ENCODE data around the gene GNAO1. TPM values are rescaled to one million over a fixed set of nuclear protein-coding genes. Genes with fewer than 3 reads are reported as not detected.

Gene GNAO1
- total RNA-seq, 1 experiment from 2014 or later: 5.8 TPM

DNA sequence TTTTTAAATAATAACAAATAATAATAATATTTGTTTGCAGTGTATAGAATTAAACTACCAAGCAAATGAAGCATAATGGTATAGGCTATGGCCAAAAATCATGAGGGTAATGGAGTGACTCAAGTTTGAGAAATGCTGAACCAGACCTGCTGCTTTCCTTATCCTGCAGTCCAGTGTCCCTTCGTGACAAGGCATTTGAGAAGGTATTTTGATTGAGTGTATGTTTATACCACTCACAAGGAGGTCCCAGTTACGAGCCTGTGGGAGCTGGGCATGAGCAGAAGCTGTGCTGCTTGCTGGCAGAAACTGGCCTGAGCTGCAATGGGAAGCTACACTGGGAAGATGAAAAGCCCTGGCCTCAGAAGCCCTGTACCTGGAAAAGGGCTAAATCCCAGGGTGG, 50.3 kb downstream of the GNAO1 start:
- peak; percentile 74 for DNase-seq (ENCODE audit: low read depth)

DNA sequence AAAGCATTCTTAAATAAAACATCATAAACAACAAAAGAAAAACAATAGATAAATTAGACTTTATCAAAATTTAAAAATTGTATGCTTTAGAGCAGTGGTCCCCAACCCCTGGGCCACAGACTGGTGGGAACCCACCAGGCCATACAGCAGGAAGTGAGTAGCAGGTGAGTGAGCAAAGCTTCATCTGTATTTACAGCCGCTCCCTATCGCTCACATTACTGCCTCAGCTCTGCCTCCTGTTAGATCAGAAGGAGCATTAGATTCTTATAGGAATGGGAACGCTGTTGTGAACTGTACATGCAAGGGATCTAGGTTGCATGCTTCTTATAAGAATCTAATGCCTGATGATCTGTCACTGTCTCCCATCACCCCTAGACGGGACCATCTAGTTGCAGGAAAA, 51.5 kb downstream of the GNAO1 start:
- no peak for DNase-seq (ENCODE audit: low read depth)

DNA sequence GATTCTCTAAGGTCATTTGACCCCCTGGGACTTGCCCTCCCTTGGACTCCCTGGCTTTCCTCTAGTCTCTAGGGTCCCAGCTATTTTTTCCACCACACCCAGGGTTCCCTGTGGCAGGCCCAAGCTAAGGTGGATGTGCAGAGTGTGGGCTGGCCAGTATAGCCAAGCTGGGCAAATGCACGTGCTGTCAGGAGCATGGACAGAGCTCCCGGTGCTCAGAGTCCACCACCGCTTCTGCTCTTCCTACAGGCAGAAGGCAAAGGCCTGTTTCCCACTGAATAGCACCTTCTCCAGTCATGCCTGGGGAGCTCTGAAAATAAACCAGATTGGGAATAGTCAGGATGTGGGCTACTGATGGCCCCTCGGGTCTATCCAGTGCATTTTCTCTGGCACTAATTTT, 53.3 kb downstream of the GNAO1 start:
- no peak for DNase-seq (ENCODE audit: low read depth)

DNA sequence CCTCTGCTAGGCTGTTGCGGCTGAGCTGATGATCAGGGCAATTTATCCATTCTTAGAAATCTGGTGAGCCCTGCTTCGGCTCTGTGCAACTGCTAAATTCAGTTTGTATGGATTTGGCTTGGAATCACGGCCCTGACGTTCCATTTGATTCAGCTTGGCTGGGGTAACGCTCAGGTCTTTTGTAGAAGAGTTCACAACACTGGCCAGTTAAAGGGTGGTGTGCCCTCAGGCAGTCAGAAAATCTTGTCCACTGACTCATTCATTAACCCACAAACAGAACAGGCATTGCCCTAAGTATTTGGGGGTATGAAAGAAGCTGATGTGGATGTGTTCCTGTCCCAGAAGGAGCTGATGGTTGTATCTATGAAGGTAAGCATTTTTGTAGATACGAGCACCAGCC, 53.9 kb downstream of the GNAO1 start:
- peak; percentile 78 for DNase-seq (ENCODE audit: low read depth)

DNA sequence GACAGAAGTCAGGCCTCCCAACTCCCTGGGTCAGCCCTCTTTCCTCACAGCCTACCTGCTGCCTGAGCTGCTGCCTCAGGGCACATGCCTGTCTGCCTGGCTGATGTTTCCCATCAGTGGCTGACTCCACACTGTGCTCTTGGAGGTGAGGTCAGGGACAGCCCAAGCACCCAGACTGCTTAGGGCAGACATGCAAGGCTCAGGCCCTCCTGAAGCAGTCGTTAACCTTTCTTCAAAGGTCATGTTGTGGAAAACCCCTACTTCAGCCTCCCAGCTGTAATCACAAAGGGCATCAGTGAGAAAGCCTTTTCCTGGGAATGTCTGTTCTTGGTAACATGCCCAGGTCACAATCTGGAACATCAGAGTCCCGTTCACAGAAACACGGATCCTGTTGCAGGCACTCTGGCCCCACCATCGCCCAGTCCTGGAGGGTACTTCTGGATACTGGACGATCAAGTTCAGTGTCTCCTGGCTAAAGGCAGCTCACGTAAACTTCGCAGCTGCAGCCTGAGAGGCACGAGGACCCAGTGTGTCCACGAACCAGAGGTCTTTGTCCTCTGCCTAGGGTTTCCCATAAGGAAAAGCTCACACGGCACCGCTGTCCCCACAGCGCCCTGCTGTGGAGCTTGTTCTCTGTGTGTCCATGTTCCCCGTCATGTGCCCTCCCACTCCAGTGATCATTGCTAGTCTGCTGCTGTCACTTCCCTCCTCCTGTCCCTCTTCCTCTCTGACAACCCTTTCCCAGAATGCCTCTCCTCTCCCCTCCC, 54.9 kb downstream of the GNAO1 start:
- DNase-seq (ENCODE audit: low read depth): peak; percentile 88

DNA sequence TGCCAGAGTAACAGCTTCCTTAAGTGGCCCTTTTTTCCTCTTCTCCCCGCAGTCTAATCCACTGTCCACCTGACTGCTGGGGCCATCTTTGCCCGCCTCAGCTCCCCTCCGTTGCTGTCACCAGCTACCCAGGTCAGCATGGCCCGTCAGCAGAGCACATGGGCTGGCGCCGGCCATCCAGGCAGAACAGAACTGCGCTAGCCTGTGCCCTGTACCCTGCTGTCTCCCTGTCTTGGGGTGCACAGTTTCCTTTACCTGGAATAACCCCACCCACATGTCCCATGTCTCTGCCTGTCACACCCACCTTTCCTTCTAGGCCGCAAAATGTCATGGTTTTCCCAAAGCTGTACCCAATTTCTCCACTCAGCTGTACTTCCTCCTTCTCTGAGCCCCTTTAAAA, 55.7 kb downstream of the GNAO1 start:
- no peak for DNase-seq (ENCODE audit: low read depth)

DNA sequence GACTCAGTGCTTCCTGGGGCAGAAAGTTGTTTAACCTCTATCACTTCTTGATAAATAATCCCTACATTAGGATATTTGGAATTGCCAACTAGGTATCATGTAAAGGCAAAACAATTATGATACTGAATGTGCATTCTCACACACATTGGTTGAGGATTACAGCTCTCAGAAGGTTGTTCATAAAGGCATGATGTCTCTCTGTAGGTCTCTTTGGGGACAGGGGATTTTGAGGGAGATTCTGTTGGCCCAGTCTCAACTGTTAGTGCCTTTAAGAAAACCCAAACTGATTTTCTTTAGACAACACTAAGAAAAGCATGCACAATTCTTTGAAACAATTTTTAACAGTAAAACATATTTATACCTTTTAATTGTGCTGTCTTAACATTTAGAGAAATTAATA, 56.5 kb downstream of the GNAO1 start:
- DNase-seq (ENCODE audit: low read depth): no peak

DNA sequence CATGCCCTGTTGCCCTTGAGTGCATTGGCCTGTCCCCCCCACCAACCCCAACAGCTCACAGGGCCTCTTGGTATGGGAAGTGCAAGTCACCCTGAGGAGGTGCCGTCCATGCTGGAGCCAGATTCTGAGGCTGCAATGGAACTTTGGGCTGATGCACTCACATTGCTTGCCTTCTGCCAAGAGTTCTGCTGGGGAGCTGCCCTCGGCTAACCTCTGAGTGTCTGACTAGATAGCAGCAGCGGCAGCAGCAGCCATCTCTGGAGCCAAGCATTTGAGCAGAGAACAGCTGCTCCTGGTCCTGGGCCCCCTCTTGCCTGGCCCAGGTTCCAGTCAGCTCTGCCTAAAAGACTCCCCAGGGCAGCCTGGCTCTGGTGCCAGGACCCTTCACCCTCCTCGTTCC, 61.5 kb downstream of the GNAO1 start:
- DNase-seq (ENCODE audit: low read depth): no peak

DNA sequence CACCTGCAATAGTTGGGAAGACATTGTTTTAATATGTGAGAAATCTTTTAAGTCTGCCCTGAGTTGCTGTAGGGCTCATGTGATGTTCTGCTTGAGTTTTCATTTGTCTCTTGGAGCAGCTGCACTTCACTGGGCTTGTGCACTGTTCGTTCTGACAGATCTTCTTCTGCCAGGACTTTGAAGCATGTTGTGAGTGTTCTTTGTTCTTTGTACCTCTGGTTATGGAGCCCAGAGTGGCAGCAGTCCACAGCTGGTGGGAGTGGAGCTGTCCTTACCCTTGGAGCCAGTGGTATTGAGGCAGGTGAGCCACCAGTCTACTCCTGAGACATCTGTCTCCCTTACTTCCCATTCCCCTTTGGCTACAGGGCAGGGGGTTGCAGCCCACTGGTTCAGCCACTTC, 64.6 kb downstream of the GNAO1 start:
- no peak for DNase-seq (ENCODE audit: low read depth)

DNA sequence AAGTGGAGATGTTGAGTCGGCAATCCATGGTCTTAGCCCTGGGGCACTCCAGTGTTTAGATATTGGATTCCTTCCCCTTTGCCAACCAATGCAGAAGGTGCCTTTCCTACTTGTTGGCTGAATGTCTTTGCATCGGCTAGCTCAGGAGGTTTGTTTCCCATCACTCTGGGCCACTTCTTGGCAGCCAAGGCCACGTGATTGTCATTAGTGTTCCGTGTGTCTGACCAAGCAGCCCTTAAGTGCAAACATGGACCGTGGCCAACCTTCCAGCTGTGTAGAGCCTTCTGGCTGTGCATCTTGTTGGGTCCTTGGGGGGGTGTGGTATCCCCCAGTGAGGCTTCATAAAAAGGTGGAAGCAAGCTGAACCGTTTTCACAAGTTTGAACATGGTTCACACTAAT, 66.0 kb downstream of the GNAO1 start:
- peak; percentile 30 for DNase-seq (ENCODE audit: low read depth)

DNA sequence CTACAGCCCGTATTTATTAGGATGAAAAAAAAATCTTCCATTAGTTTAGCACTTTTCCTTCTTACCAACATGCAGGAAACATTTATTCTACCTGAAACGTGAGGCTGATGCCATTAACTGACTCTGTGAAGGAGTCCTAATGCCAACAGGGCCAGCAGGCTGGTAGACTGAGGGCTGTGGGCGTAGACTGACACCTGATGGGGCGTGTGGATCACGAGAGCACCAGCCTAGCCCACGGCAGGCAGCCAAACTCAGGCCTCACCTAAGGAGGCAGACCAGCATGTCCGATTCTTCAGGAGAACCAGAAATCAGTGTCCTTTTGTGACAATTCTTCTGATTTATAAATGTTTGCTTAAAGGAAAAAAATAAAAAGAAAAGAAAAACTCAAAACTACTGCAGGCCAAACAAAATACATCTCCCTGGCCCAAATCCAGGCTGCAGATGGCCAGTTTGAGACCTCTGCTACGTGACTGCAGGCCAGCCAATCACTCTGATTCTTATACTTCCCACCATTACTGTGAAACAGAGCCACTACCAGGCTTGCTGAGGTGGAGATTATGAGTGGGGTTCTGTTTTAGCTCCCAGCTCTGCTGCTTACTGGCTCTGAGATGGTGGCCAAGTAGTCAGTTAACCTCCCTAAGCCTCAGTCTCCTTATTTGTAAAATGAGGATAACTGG, 66.5 kb downstream of the GNAO1 start:
- no peak for DNase-seq (ENCODE audit: low read depth)

DNA sequence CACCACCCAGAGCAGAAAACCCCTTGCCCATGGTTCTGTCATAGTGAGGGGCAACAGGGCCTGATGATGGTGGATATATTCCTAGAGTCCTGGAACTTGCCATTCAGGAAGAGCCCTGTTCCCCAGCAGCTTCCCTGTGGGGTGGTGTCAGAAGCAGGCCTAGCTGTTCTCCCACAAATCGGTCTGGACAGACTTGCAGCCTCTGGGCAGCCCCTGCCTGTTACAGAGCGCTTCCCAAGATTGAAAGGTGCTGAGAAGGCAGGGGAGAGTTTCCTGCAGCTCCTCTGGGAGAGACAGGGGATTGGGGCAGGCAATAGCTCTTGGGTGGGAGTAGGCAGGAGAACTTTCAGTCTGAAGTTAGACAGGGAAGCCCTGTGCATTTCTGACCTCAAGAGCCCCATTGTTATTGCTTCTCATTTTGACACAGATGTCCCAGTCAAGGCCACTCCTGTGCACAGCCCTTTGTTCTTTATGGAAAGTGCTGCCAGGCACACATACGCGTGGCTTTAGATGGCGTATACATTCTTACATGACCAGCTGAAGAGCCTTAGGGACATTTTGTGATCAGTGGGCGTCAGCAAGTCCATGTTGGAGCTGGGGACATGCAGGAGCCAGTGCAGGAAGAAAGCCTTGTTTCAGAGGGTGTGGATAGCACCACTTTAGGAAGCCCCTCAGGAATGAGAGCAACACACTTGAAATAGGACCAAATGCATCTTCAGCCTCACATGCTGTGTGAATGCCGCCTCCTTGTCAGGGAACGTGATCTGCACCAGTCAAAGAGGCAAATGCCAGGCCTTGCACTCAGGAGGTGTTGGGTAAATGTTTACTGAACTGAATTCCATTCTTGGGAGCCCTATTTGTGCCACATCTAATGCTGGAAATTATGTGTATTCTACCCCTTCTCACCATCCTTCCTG, 67.5 kb downstream of the GNAO1 start:
- no peak for DNase-seq (ENCODE audit: low read depth)

DNA sequence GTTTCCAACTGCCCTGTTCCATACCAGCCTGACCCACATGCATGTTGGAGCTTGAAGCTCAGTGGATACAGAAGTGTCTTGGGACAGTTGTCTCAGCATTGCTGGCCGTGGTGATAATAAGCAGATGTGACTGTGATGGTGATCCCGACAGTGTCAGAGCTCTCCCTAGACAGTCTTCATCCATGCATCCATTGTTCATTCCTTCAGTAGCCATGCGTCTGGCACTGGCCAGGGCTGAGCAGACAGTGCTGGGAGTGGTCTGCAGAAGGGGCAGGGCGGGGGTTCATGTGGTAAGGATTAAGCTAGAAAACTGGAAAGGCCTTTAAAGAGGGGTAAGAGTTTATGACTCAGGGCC, 68.1 kb downstream of the GNAO1 start:
- DNase-seq (ENCODE audit: low read depth): no peak

DNA sequence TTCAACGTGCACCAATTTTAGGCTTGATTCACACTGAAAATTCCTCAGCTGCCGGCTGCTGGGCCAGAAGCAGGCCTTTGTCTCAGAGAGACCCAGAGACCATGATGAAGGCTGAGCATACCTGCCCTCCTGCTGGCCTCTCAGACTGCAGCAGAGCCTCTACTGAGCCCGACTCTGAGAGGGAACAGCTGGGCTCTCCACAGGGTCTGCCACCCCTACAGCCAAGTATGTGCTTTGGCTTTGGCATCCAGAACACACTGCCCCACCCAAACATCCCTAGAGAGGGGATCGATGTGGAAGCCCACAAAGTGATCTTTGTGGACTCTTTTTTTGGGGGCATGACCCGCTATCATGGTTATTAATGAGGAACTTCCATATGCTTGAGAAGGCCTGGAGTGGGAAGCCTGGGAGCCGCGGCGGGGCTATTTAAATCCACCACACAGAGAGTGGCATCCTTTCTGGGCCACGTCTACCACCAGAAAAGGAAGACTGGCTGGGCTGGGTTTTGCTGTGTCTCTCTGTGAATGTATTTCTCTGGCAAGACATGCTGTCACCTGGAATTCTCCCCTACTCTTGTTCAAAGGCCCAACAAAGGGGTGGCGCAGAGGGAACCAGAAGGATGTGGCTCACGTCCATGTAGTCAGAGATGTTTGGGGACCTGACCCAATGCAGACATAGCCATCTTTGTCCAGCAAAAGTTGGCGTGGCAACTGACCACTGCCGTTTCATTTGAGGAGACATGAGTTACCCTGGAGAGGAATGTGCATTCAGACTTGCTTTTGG, 69.3 kb downstream of the GNAO1 start:
- DNase-seq (ENCODE audit: low read depth): no peak

DNA sequence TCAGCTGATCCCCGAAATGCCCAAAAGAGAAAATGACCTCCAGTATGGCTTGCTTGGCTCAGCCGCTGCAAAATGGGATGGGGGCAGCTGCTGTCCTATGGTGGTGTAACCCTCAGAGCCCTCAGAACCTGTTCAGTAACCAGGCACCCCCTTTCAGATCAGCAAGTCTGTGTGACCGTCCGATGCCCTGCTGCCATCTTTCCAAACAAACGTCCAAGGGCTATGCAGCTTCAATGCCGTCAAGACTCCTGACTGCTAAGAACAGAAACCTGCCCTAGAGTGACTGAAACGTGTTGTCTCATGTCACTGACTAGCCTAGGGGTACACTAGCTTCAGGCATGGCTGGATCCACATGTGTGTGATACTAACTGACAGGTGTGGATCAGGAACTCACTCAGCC, 70.4 kb downstream of the GNAO1 start:
- no peak for DNase-seq (ENCODE audit: low read depth)

DNA sequence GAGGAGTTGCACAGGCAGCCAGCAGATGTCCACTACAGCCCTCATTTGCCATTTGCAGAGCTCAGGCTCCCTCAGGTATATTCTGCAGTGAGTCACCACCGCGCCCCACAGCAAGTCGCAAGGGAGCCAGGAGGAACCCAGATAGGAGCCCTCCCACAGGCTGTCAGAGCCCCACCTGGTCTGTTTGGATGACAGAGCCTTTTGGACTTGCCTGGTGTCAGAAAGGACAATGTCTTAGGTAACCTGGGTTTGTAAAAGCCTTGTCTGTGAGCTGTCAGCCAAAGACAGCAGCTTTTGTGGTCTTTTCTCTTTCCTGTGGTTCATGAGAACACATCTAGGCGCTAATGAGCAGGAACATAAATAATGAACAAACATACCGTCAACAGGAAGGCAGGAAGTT, 70.9 kb downstream of the GNAO1 start:
- DNase-seq (ENCODE audit: low read depth): peak; percentile 14

DNA sequence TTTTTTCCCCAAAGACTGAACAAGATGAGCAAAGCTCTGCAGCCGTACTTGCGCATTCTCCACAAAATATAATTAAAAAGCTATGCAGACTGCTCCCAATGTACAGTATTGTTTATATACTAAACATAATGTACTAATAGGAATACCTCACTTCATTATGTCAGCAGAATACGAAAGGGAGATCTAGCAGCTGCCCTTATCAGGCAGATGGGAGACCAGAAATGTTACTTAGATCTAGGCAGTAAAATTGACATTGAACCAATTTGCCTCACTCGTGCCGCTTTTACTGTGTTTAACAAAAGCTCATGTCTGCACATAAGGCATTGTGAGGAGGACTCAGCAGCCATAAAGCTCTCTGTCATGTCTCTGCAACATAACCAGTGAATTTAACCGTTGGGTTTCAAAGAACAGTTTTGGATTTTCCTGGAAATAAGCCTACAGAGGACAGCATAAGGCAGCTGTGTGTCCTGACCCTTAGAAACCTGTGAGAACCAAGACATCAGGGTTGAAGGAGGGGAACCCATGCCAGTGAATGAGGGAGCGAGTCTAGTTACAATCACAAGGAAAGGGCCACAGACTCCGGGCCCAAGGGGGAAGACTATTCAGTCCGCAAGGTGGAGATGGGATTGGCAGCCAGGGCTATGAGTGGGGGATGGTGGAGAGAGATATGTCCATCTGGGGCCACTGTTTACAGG, 71.4 kb downstream of the GNAO1 start:
- no peak for DNase-seq (ENCODE audit: low read depth)

DNA sequence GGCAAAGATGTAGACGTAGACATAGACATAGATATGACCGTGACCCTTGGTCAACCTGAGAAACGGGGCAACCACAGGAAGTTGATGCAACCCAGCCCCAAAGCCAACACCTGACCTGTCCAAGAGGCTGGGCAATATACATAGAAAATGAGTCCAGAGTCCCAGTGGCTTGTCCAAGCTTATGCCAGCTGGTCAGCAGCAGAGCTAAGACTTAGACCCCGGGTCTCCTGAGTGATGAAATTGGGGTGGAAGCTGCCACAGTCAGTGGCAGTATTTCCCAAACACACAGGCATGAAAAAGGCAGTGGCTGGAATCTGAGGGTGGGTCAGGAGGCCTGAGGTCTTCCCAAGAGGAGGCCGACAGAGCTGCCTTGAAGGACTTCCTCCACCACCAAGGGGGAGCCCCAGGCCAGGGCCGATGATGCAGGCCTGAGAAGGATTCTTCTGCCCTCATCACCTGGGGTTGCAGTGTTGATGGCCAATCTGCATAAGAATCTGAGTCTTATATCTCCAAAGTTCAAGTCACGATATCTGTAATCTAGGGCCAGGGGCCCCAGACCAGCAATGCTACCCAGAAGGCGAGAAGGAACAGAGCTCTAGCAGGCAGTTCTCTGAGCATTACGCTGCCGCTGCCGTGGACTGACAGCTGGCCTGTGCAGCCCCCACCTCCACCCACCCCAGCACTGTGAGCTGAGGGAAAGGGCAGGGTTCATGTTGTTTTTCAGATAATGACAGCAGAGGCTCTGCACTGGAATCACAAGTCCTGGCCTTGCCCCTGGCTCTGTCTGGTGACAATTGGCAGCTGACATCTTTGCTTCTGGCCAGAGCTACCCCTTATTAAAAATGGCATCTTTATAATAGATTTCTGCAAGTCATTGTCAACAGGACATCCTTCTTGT, 72.7 kb downstream of the GNAO1 start:
- no peak for DNase-seq (ENCODE audit: low read depth)

DNA sequence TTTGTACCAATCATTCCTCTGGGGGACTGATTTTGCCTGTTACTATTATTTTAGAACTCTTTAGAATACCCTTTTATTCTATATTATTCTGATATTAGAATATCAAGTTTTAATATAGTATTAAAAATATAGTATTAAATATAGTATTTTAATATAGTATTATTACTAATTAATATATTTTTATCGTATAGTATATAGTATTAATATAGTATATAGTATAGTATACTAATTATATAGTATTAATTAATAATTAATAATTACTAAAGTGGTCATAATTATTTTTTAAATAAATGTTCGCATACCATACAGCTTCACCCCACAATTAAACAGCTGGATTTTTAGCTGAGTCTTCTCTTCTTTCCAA, 73.3 kb downstream of the GNAO1 start:
- DNase-seq (ENCODE audit: low read depth): no peak

DNA sequence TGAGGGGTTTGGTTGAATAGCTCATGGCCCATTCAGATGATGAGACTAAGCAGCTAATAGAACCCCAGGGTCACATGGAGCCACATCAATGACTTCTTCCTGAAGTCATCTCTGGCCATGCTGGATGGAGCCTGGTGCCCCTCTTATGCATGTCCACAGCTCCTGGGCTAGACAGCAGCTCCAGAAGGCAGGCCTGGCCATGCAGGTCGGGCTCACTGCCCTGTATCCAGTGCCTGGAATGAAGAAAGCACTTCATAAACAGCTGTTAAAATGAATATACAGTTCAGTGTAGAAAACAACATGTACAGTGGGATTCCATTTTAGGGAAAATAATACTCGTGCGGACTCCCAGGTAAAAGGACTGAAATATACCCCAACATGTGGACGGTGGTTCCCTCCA, 73.9 kb downstream of the GNAO1 start:
- no peak for DNase-seq (ENCODE audit: low read depth)
